ENCODE results near the gene ELAVL2.

ELAVL2 gene

GRCh38 chr9:23663125-23663524, 162.9 kb downstream of the ELAVL2 start:
- Histone ChIP-seq H2AFZ (ENCODE audit: low read length) (no peak overlapping the region), H3K27me3 (replicated peaks; ENCODE audit: insufficient read depth, low read length) (no peaks in the 10 kb centered on the region), H3K79me2 (ENCODE audit: low read length) (no peaks in the 10 kb centered on the region), H3K9me3 (replicated peaks; ENCODE audit: insufficient read depth, low read length) (no peaks in the 10 kb centered on the region), H3K4me3 (ENCODE audit: low read length) (no peak overlapping the region), H3K9ac (ENCODE audit: low read length) (no peak overlapping the region), H3F3A (ENCODE audit: insufficient read depth, low read length) (no peaks in the 10 kb centered on the region), H3K4me2 (ENCODE audit: low read depth, low read length) (no peak overlapping the region), H3K9me2 (replicated peaks; ENCODE audit: insufficient read depth, low read length) (no peaks in the 10 kb centered on the region), H4K20me1 (ENCODE audit: insufficient read depth, low read length) (no peaks in the 10 kb centered on the region), H3K36me3 (replicated peaks; ENCODE audit: insufficient read depth, low read length) (no peaks in the 10 kb centered on the region), H3K4me1 (ENCODE audit: low read length) (no peaks in the 10 kb centered on the region), H3K27ac (ENCODE audit: low read length) (no peak overlapping the region)
- TF ChIP-seq CTCF (IDR thresholded peaks at IDR 0.05; ENCODE audit: low read length) (no peak), EZH2 (optimal IDR thresholded peaks at IDR 0.05; ENCODE audit: low read depth, low read length) (no peak), EZH2phosphoT487 (IDR thresholded peaks at IDR 0.05; ENCODE audit: low read length) (no peak)
- no peak for DNase-seq

GRCh38 chr9:23662320-23662719, 163.7 kb downstream of the ELAVL2 start:
- no peaks in the 10 kb centered on the region for H3K9me2 ChIP-seq (replicated peaks; ENCODE audit: insufficient read depth, low read length)
- H4K20me1 ChIP-seq (ENCODE audit: insufficient read depth, low read length): no peaks in the 10 kb centered on the region
- no peaks in the 10 kb centered on the region for H3K4me1 ChIP-seq (ENCODE audit: low read length)
- H2AFZ ChIP-seq (ENCODE audit: low read length): no peak overlapping the region
- H3K9me3 ChIP-seq (replicated peaks; ENCODE audit: insufficient read depth, low read length): no peaks in the 10 kb centered on the region
- H3K4me3 ChIP-seq (ENCODE audit: low read length): no peak overlapping the region
- no peaks in the 10 kb centered on the region for H3F3A ChIP-seq (ENCODE audit: insufficient read depth, low read length)
- no peaks in the 10 kb centered on the region for H3K36me3 ChIP-seq (replicated peaks; ENCODE audit: insufficient read depth, low read length)
- TF ChIP-seq EZH2 (optimal IDR thresholded peaks at IDR 0.05; ENCODE audit: low read depth, low read length) (no peak), CTCF (IDR thresholded peaks at IDR 0.05; ENCODE audit: low read length) (no peak), EZH2phosphoT487 (IDR thresholded peaks at IDR 0.05; ENCODE audit: low read length) (no peak)
- H3K79me2 ChIP-seq (ENCODE audit: low read length): no peaks in the 10 kb centered on the region
- H3K4me2 ChIP-seq (ENCODE audit: low read depth, low read length): no peak overlapping the region
- H3K27ac ChIP-seq (ENCODE audit: low read length): no peak overlapping the region
- no peak overlapping the region for H3K9ac ChIP-seq (ENCODE audit: low read length)
- DNase-seq: no peak
- no peaks in the 10 kb centered on the region for H3K27me3 ChIP-seq (replicated peaks; ENCODE audit: insufficient read depth, low read length)

GRCh38 chr9:23659346-23660006, 166.6 kb downstream of the ELAVL2 start:
- H3K36me3 ChIP-seq (replicated peaks; ENCODE audit: insufficient read depth, low read length): no peaks in the 10 kb centered on the region
- DNase-seq: no peak
- no peak overlapping the region for H3K4me3 ChIP-seq (ENCODE audit: low read length)
- no peaks in the 10 kb centered on the region for H3K4me1 ChIP-seq (ENCODE audit: low read length)
- H3K27ac ChIP-seq (ENCODE audit: low read length): no peak overlapping the region
- no peaks in the 10 kb centered on the region for H3K79me2 ChIP-seq (ENCODE audit: low read length)
- TF ChIP-seq EZH2 (optimal IDR thresholded peaks at IDR 0.05; ENCODE audit: low read depth, low read length) (no peak), EZH2phosphoT487 (IDR thresholded peaks at IDR 0.05; ENCODE audit: low read length) (no peak), CTCF (IDR thresholded peaks at IDR 0.05; ENCODE audit: low read length) (no peak)
- no peaks in the 10 kb centered on the region for H4K20me1 ChIP-seq (ENCODE audit: insufficient read depth, low read length)
- H3K9me2 ChIP-seq (replicated peaks; ENCODE audit: insufficient read depth, low read length): no peaks in the 10 kb centered on the region
- H3K27me3 ChIP-seq (replicated peaks; ENCODE audit: insufficient read depth, low read length): no peaks in the 10 kb centered on the region
- no peaks in the 10 kb centered on the region for H3K9me3 ChIP-seq (replicated peaks; ENCODE audit: insufficient read depth, low read length)
- no peak overlapping the region for H3K4me2 ChIP-seq (ENCODE audit: low read depth, low read length)
- no peak overlapping the region for H3K9ac ChIP-seq (ENCODE audit: low read length)
- no peaks in the 10 kb centered on the region for H3F3A ChIP-seq (ENCODE audit: insufficient read depth, low read length)
- no peak overlapping the region for H2AFZ ChIP-seq (ENCODE audit: low read length)
